ENCODE results near the gene C16orf90.
"Not testable (repeated sequence)": the region's sequence is repeated elsewhere in the genome, so short reads cannot be mapped to it uniquely, and the experiment has no call there.

The C16orf90 gene

GRCh38 chr16:3485097-3485745, 10.1 kb downstream of the C16orf90 start:
- no peak for DNase-seq (ENCODE audit: low read depth in 1 of 2, low spot score in 1 of 2)

- DNase-seq (ENCODE audit: low read depth in 1 of 2, low spot score in 1 of 2), result no peak
Observed at GRCh38 chr16:3484318-3485096, 10.8 kb downstream of the C16orf90 start.

GRCh38 chr16:3482659-3483241, 12.5 kb downstream of the C16orf90 start:
- DNase-seq (ENCODE audit: low read depth in 1 of 2, low spot score in 1 of 2), result no peak

- no peak for DNase-seq (ENCODE audit: low read depth in 1 of 2, low spot score in 1 of 2)
Observed at GRCh38 chr16:3481696-3482658, 13.3 kb downstream of the C16orf90 start.

GRCh38 chr16:3480901-3481695, 14.2 kb downstream of the C16orf90 start:
- DNase-seq (ENCODE audit: low read depth in 1 of 2, low spot score in 1 of 2), result no peak

- DNase-seq (ENCODE audit: low read depth in 1 of 2, low spot score in 1 of 2), result no peak
Observed at GRCh38 chr16:3479654-3480216, 15.6 kb downstream of the C16orf90 start.

- no peak for DNase-seq (ENCODE audit: low read depth in 1 of 2, low spot score in 1 of 2)
Observed at GRCh38 chr16:3478242-3478925, 16.9 kb downstream of the C16orf90 start.

GRCh38 chr16:3476409-3476808, 18.9 kb downstream of the C16orf90 start:
- no peak for DNase-seq (ENCODE audit: low read depth in 1 of 2, low spot score in 1 of 2)

- DNase-seq (ENCODE audit: low read depth in 1 of 2, low spot score in 1 of 2), result no peak
Observed at GRCh38 chr16:3475604-3476375, 19.5 kb downstream of the C16orf90 start.

GRCh38 chr16:3474870-3475269, 20.4 kb downstream of the C16orf90 start:
- DNase-seq (ENCODE audit: low read depth in 1 of 2, low spot score in 1 of 2), result not testable (repeated sequence)

GRCh38 chr16:3474136-3474779, 21.0 kb downstream of the C16orf90 start:
- no peak for DNase-seq (ENCODE audit: low read depth in 1 of 2, low spot score in 1 of 2)

- DNase-seq (ENCODE audit: low read depth in 1 of 2, low spot score in 1 of 2), result not testable (repeated sequence)
Observed at GRCh38 chr16:3473596-3473943, 21.7 kb downstream of the C16orf90 start.

- no peak for DNase-seq (ENCODE audit: low read depth in 1 of 2, low spot score in 1 of 2)
Observed at GRCh38 chr16:3472878-3473595, 22.3 kb downstream of the C16orf90 start.

GRCh38 chr16:3471518-3472176, 23.6 kb downstream of the C16orf90 start:
- DNase-seq (ENCODE audit: low read depth in 1 of 2, low spot score in 1 of 2), result no peak

GRCh38 chr16:3470723-3471122, 24.6 kb downstream of the C16orf90 start:
- DNase-seq (ENCODE audit: low read depth in 1 of 2, low spot score in 1 of 2), result no peak

GRCh38 chr16:3469736-3470135, 25.6 kb downstream of the C16orf90 start:
- no peak for DNase-seq (ENCODE audit: low read depth in 1 of 2, low spot score in 1 of 2)

- DNase-seq (ENCODE audit: low read depth in 1 of 2, low spot score in 1 of 2), result no peak
Observed at GRCh38 chr16:3468501-3468900, 26.8 kb downstream of the C16orf90 start.

Data from activated CD4-positive, alpha-beta T cell treated with anti-CD3 and anti-CD28 coated beads, Interleukin-2, amount 50 U/mL, for 24 hours (primary cell).